Mesendoderm (in vitro differentiated cells): ENCODE data around the gene INHBC.
A peak's percentile ranks its signal among the peaks of the same experiment; 100 is the strongest.

ENCODE experiments used
- DNase-seq: peaks from one replicate; pipeline ENCODE4 v3.0.0; 2013
- H2AK5ac ChIP-seq: 2 replicates; pipeline ENCODE4 v1.6.1; 2013; ENCODE audit warnings: low read length, inconsistent platforms
- H2BK120ac ChIP-seq: 2 replicates; pipeline ENCODE4 v1.6.1; 2013; ENCODE audit warnings: low read depth, mild to moderate bottlenecking, low read length, moderate library complexity, mixed read lengths
- H2BK15ac ChIP-seq: replicated peaks from 2 replicates; pipeline ENCODE4 v1.6.1; 2013; ENCODE audit warnings: low read depth, mild to moderate bottlenecking, moderate library complexity
- H2BK5ac ChIP-seq: 2 replicates; pipeline ENCODE4 v1.6.1; 2013; ENCODE audit warnings: low read length, inconsistent platforms
- H3K18ac ChIP-seq: 2 replicates; pipeline ENCODE4 v1.6.1; 2013; ENCODE audit warnings: mild to moderate bottlenecking, low read length, mixed read lengths
- H3K23ac ChIP-seq: one replicate; pipeline ENCODE4 v1.6.1; 2013; ENCODE audit warnings: low read length
- H3K27ac ChIP-seq: 2 replicates; pipeline ENCODE4 v1.5.1; 2013; ENCODE audit warnings: low read depth, mild to moderate bottlenecking, inconsistent platforms, low read length, moderate library complexity
- H3K27me3 ChIP-seq: 2 replicates; pipeline ENCODE4 v1.6.1; 2013; ENCODE audit warnings: low read length, control low read depth, mild to moderate bottlenecking, inconsistent platforms; ENCODE audit not compliant: insufficient read depth, poor library complexity
- H3K36me3 ChIP-seq: 2 replicates; pipeline ENCODE4 v1.6.1; 2013; ENCODE audit warnings: low read length, inconsistent platforms; ENCODE audit not compliant: control insufficient read depth, insufficient read depth
- H3K4ac ChIP-seq: one replicate; pipeline ENCODE4 v1.6.1; 2013; ENCODE audit warnings: low read depth, mild to moderate bottlenecking, low read length, moderate library complexity
- H3K4me1 ChIP-seq: 2 replicates; pipeline ENCODE4 v1.6.1; 2013; ENCODE audit warnings: low read depth, low read length, inconsistent platforms; ENCODE audit not compliant: control insufficient read depth
- H3K4me2 ChIP-seq: 2 replicates; pipeline ENCODE4 v1.6.1; 2013; ENCODE audit warnings: low read length
- H3K4me3 ChIP-seq: 2 replicates; pipeline ENCODE4 v1.5.1; 2013; ENCODE audit warnings: mild to moderate bottlenecking, low read length
- H3K56ac ChIP-seq: one replicate; pipeline ENCODE4 v1.6.1; 2013; ENCODE audit warnings: low read length
- H3K79me1 ChIP-seq: 2 replicates; pipeline ENCODE4 v1.6.1; 2013; ENCODE audit warnings: low read length, inconsistent platforms
- H3K79me2 ChIP-seq: 2 replicates; pipeline ENCODE4 v1.6.1; 2013; ENCODE audit warnings: mild to moderate bottlenecking, low read length; ENCODE audit not compliant: control insufficient read depth, insufficient read depth
- H3K9ac ChIP-seq: 2 replicates; pipeline ENCODE4 v1.6.1; 2013; ENCODE audit warnings: low read length, inconsistent platforms
- H4K5ac ChIP-seq: one replicate; pipeline ENCODE4 v1.6.1; 2013; ENCODE audit warnings: low read length
- H4K8ac ChIP-seq: one replicate; pipeline ENCODE4 v1.6.1; 2013; ENCODE audit warnings: low read depth, mild to moderate bottlenecking, control low read depth, low read length, moderate library complexity
- WGBS: extraction: QIAGEN DNeasy Blood & Tissue Kit; methylation state at CpG from one replicate; pipeline ENCODE4 v1.1.7; 2013; ENCODE audit warnings: low lambda C conversion rate, missing lambda C conversion rate; ENCODE audit not compliant: insufficient coverage; ENCODE audit errors: extremely low coverage; 5-methylcytosine and 5-hydroxymethylcytosine counted together

INHBC gene

GRCh38 chr12:57479376-57480115, 45.0 kb downstream of the INHBC start, which contains the start of gene ARHGAP9:
TSS of gene ARHGAP9 (minus strand) at chr12:57479866. CDS start at chr12:57479406, 460 bp downstream.
- H3K4me3 ChIP-seq, result no peak within 1 kb of the TSS
- no peak within 1 kb of the TSS for H3K4ac ChIP-seq
- peaks cover 8% of the 10 kb centered on the region for H3K4me1 ChIP-seq
- H3K4me2 ChIP-seq, result no peak within 1 kb of the TSS
- H2BK5ac ChIP-seq, result no peak within 1 kb of the TSS
- no peaks in the 10 kb centered on the region for H3K79me2 ChIP-seq
- no peak within 1 kb of the TSS for H3K56ac ChIP-seq
- H3K23ac ChIP-seq, result no peak within 1 kb of the TSS
- H3K27me3 ChIP-seq, result peaks cover 13% of the 10 kb centered on the region
- no peak within 1 kb of the TSS for H3K9ac ChIP-seq
- H3K36me3 ChIP-seq, result no peaks in the 10 kb centered on the region
- no peak within 1 kb of the TSS for H4K5ac ChIP-seq
- WGBS, result no CpG with 5 or more reads among the region's 6 CpGs
- no peak within 1 kb of the TSS for H2AK5ac ChIP-seq
- no peak within 1 kb of the TSS for H3K27ac ChIP-seq
- H2BK15ac ChIP-seq, result no peak within 1 kb of the TSS
- no peak within 1 kb of the TSS for H2BK120ac ChIP-seq
- H3K18ac ChIP-seq, result no peak within 1 kb of the TSS
- no peak within 1 kb of the TSS for H4K8ac ChIP-seq
- no peaks in the 10 kb centered on the region for H3K79me1 ChIP-seq
- no peak for DNase-seq

DNA sequence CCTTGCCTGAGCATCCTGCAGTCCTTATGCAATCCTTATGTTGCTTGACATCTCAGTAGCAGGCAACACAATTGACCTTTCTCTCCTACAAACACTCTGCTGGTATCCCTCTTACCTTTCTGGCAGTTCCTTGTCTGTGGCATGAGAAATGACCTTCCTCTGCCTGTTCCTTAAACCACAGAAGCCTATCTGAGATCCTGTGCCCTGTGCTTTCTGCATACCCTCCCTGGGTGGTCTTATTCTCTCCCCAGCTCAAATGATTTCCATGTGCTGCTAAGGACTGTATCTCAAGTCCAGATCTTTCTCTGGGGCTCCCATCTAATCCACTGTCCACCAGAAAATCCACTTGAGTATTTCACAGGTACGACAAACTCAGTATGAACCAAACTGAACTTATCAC, 47.1 kb downstream of the INHBC start:
- Histone ChIP-seq H3K4me3 (no peak overlapping the region), H3K27ac (no peak overlapping the region), H2BK120ac (no peak overlapping the region), H2BK15ac (no peak overlapping the region), H3K4me2 (no peak overlapping the region), H3K79me1 (no peaks in the 10 kb centered on the region), H4K5ac (no peak overlapping the region), H3K56ac (peak overlapping the region; percentile 25), H3K27me3 (no peaks in the 10 kb centered on the region), H4K8ac (no peak overlapping the region), H3K4ac (no peak overlapping the region), H3K36me3 (no peaks in the 10 kb centered on the region), H2AK5ac (no peak overlapping the region), H3K18ac (no peak overlapping the region), H3K79me2 (no peaks in the 10 kb centered on the region), H3K4me1 (peaks cover 8% of the 10 kb centered on the region), H3K23ac (no peak overlapping the region), H2BK5ac (no peak overlapping the region), H3K9ac (no peak overlapping the region)
- no CpG with 5 or more reads among the region's 1 CpG for WGBS
- DNase-seq, result no peak

- Histone ChIP-seq H3K27ac (no peak overlapping the region), H3K79me2 (peaks cover 6% of the 10 kb centered on the region), H4K5ac (no peak overlapping the region), H3K79me1 (peaks cover 2% of the 10 kb centered on the region), H3K18ac (no peak overlapping the region), H2AK5ac (no peak overlapping the region), H3K23ac (no peak overlapping the region), H3K4me2 (no peak overlapping the region), H3K9ac (no peak overlapping the region), H2BK120ac (no peak overlapping the region), H3K56ac (no peak overlapping the region), H4K8ac (no peak overlapping the region), H3K4ac (no peak overlapping the region), H2BK15ac (no peak overlapping the region), H3K27me3 (no peaks in the 10 kb centered on the region), H3K4me1 (no peaks in the 10 kb centered on the region), H3K4me3 (no peak overlapping the region), H3K36me3 (no peaks in the 10 kb centered on the region), H2BK5ac (no peak overlapping the region)
- WGBS, result no CpG with 5 or more reads among the region's 5 CpGs
- peak; percentile 89 for DNase-seq
Measured at GRCh38 chr12:57483466-57483865, 48.9 kb downstream of the INHBC start.

DNA sequence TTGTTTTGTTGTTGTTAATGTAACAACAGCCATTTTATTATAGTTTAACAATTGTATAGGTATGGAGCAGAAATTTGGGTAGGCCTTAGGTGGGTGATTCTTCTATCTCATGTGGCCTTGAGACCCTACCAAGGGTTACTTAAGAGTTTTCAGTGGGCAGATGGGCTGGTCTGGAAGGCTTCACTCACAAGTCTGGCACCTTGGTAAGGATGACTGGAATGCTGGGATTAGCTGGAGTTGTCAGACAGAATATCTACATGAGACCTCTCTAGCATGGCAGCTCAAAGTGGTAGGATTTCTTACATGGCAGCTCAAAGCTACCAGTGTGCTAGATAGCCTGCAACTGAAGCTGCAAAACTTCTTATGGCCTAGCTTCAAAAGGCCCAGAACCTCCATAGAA, 51.1 kb downstream of the INHBC start:
- Histone ChIP-seq H3K27ac (no peak overlapping the region), H3K56ac (peak overlapping the region; percentile 15), H3K4ac (no peak overlapping the region), H3K4me3 (no peak overlapping the region), H3K79me2 (peaks cover 22% of the 10 kb centered on the region), H3K27me3 (no peaks in the 10 kb centered on the region), H3K36me3 (peaks cover 5% of the 10 kb centered on the region), H3K4me2 (no peak overlapping the region), H4K8ac (no peak overlapping the region), H4K5ac (no peak overlapping the region), H3K79me1 (peaks cover 14% of the 10 kb centered on the region), H3K18ac (no peak overlapping the region), H3K23ac (no peak overlapping the region), H3K9ac (no peak overlapping the region), H2BK15ac (no peak overlapping the region), H2BK120ac (no peak overlapping the region), H3K4me1 (peaks cover 3% of the 10 kb centered on the region), H2BK5ac (no peak overlapping the region), H2AK5ac (no peak overlapping the region)
- DNase-seq, result peak; percentile 84

- no peak overlapping the region for H2AK5ac ChIP-seq
- peaks cover 10% of the 10 kb centered on the region for H3K36me3 ChIP-seq
- H3K79me1 ChIP-seq, result peaks cover 18% of the 10 kb centered on the region
- H3K4ac ChIP-seq, result no peak overlapping the region
- H3K4me1 ChIP-seq, result peaks cover 3% of the 10 kb centered on the region
- no peaks in the 10 kb centered on the region for H3K27me3 ChIP-seq
- peak overlapping the region; percentile 41 for H4K8ac ChIP-seq
- peaks cover 22% of the 10 kb centered on the region for H3K79me2 ChIP-seq
- no peak overlapping the region for H3K9ac ChIP-seq
- no peak overlapping the region for H3K27ac ChIP-seq
- WGBS, result no CpG with 5 or more reads among the region's 27 CpGs
- no peak overlapping the region for H2BK5ac ChIP-seq
- no peak overlapping the region for H3K4me2 ChIP-seq
- no peak overlapping the region for H2BK120ac ChIP-seq
- no peak overlapping the region for H3K18ac ChIP-seq
- H2BK15ac ChIP-seq, result no peak overlapping the region
- no peak overlapping the region for H4K5ac ChIP-seq
- no peak for DNase-seq
- H3K23ac ChIP-seq, result no peak overlapping the region
- H3K4me3 ChIP-seq, result no peak overlapping the region
- H3K56ac ChIP-seq, result peak overlapping the region; percentile 73
Measured at GRCh38 chr12:57487055-57487596, 52.5 kb downstream of the INHBC start.
